SHP77 treated with DMSO at 0.1 percent for 48 hours (cell line): Measurements from ENCODE around the gene ADAMTS16.

ENCODE experiments used
- DNase-seq: peaks from one replicate; lab custom pipeline; 2025; lab: John Stamatoyannopoulos, UW

ADAMTS16 gene

DNA sequence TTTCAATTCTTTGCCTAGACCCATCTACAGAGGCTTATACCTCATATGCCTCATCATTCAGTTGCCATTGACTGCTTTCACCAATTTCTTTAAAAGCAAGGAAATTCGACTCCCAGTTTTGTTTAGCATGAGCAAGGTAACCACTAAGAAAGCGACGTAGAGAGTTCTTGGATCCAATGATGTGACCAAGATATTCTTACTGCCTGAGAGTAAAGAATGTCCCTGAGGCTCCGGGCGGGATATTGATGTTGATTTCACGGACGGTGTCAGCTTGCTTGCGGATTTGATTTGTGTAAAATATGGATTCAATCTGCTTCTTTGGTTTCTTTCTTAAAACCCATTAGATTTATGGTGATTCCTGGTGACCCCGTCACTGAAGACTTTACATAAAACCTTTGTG, 147.3 kb downstream of the ADAMTS16 start:
- no peak for DNase-seq

GRCh38 chr5:5288201-5288600, 148.1 kb downstream of the ADAMTS16 start:
- DNase-seq, result no peak

- DNase-seq, result no peak
These were observed 149.4 kb downstream of the ADAMTS16 start for GRCh38 chr5:5289537-5289936.

- DNase-seq, result no peak
These were observed 150.7 kb downstream of the ADAMTS16 start for GRCh38 chr5:5290674-5291334.

DNA sequence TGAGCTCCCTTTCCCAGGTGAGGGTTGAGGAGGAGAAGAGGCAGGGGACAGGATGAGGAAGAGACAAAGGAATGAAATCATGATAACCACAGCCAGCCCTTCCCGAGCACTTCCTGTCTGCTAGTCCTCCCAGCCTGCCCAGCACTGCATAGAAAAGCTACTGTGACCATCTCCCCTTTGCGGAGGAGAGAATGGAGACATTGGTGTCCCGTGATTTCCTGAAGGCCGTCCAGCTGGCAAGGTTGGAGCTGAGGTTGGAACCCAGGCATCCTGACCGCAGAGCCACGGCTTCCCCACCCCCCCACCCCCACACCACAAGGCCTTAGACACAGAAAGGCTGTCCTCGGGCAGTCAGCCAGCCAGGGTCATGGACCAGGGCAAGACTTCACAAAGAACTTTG, 151.2 kb downstream of the ADAMTS16 start:
- no peak for DNase-seq

GRCh38 chr5:5293029-5293428, 152.9 kb downstream of the ADAMTS16 start:
- no peak for DNase-seq

GRCh38 chr5:5294429-5294828, 154.3 kb downstream of the ADAMTS16 start:
- no peak for DNase-seq

DNA sequence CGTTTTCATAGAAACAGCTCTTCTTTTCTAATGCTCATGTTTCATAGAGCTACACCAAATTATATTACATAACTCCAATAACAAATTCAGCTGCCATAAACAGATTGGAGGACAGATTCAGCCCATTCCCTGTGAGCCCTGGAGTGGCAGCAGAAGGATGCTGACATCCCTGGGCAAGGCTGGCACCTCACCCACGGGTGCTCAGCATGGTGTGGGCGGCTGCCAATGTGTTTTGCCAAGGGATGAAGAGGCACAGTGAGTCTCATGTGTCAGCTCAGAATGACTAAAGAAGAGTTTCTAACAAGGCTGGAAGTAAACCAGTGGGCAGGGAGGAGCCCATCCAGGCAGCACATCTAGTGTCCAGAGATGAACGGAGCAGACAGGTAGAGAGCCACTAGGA, 155.2 kb downstream of the ADAMTS16 start:
- DNase-seq, result no peak

DNA sequence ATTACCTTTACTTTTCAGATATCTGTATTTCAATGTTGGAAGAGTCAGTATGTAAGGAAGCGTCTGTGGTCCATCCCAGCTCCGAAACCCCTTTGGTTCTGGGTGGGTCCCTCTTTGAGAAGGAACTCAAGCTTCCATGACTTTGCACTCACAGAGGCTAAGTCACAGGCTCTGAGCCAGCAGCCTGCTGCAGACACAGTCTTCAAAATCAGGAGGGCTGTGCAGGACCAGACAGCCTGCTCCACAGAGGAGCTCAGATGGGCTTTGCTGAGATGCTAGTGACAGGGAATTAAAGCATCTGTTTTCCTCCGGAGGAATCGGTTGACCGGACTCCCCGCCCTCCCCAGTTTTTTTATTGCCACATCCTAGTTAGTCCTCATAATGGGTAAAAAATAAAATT, 155.9 kb downstream of the ADAMTS16 start:
- DNase-seq, result no peak

- DNase-seq, result no peak
These were observed 157.4 kb downstream of the ADAMTS16 start for GRCh38 chr5:5297432-5298067.

- DNase-seq, result peak; percentile 14
These were observed 158.0 kb downstream of the ADAMTS16 start for GRCh38 chr5:5298068-5298633.

DNA sequence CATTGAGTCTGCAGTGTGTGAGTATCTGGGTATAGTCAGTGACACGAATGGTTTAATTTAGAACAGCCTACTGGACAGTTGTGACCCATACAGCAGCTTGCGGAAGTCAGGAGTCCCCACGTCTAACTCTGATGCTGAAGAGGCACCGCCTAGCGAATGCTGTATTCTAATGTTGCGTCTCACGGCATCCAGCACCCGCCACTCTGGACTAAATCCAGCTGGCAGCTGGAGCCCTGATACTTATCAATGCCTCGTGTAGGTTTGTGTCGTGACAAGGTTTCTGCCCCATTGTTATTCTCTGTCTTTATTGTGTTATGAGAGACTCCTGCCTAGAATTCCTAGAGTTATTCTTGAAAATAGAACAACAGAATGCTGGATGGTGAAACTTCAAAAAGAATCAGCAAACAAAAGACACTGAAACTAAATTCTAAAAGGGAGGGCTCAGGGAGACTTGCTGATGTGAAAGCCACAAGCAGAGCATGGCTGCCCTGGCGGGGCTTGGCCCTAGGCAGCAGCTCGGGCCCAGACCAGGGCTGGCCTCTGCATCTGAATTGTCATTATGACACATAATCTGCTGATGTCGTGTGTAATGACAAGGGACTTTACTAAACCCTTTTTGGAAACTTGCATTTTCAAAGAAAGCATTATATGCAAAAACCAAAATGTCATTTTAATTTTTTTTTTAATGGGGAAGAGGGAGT, 158.9 kb downstream of the ADAMTS16 start:
- no peak for DNase-seq

DNA sequence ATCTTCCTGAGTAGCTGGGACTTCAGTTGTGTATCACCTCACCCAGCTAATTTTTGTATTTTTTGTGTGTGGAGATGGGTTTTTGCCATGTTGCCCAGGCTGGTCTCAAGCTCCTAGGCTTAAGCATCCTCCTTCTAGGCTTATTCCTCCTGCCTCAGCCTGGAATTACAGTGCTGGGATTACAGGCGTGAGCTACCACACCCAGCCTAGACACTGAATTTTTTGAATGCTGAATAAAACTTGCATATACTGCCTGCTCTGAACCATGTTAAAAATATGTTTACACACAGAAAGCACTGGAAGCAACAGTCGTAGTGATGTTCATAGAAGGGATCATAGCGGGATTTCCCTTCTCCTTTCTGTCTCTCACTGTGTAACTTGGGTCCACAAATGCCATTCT, 161.0 kb downstream of the ADAMTS16 start:
- DNase-seq, result no peak

- DNase-seq, result no peak
These were observed 162.1 kb downstream of the ADAMTS16 start for GRCh38 chr5:5302201-5302600.

DNA sequence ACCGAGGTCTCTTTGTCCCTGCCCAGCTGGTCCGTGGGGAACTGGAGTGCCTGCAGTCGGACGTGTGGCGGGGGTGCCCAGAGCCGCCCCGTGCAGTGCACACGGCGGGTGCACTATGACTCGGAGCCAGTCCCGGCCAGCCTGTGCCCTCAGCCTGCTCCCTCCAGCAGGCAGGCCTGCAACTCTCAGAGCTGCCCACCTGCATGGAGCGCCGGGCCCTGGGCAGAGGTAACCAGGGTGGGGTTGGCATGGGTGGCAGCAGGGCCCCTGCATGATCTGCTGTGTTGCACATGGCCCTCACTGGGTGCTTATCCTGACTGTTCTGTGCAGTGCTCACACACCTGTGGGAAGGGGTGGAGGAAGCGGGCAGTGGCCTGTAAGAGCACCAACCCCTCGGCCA, 163.1 kb downstream of the ADAMTS16 start:
- no peak for DNase-seq

DNA sequence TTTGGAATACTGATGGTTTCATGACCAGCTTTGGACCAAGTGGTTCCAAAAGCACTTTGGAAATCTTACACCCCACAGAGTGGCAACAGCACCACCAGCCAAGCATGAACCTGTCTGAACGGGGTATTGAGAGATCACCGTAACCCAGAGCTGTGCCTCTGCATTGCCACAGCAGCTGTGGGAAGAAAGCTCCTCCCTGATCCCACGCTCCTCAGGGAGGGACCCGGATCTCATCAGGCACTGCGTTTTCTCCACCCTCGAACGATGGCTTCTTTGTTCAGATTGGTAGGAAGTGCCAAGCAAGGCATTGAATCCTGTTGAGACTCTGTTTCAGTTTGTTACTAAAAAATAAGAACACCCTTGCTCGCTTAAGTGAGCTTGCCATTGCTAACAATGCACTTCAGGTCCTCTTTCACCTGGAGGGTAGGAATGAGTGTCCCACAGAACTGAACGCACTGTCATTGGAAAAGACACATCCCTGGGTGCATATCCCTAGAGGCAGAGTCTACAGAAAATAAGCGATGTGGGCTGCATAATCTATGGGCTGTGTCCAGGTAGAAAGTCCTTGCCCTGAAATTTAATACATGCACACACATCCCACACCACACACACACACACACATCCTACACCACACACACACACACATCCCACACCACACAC, 164.4 kb downstream of the ADAMTS16 start:
- no peak for DNase-seq

DNA sequence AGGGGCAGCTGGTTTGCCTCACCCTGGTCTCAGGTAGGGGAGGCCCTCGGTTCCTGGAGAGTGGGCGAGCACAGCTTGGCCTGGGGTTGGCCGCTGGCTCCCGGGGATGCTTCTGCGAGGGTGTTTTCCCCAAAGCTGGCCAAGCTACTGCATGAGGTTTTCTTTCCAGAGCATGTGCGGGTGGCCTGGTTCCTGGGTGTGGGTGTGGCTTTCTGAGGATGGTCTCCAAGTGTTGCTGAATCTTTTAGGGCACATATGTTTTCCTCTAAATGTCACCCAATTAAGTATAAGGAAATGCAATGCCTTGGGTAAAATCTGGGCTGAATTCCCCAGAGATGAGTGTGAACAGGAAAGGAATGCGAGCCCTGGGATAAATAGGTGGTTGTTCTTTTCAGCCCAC, 166.6 kb downstream of the ADAMTS16 start:
- DNase-seq, result no peak

DNA sequence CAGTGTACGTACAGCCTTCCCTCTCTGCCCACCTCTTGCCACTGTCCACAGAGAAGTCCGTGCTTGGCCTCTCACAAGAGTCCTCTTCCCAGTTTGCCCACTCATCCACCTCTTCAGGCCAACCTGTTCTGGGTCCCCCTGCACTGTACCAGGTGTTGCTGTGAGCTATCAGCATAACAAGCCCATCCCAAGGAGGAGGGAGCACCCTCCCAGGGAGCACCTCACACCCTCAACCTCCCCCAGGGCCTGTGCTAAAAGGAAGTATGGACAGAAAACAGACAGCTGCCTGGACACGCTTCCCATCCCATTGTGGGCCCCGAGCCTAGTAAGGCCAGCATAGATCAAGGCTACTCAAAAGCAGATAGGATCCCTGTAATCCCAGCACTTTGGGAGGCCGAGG, 168.2 kb downstream of the ADAMTS16 start:
- no peak for DNase-seq

- DNase-seq, result no peak
These were observed 169.5 kb downstream of the ADAMTS16 start for GRCh38 chr5:5309645-5310044.

GRCh38 chr5:5313101-5313635, 173.0 kb downstream of the ADAMTS16 start:
- no peak for DNase-seq

- DNase-seq, result no peak
These were observed 174.0 kb downstream of the ADAMTS16 start for GRCh38 chr5:5314166-5314565.

DNA sequence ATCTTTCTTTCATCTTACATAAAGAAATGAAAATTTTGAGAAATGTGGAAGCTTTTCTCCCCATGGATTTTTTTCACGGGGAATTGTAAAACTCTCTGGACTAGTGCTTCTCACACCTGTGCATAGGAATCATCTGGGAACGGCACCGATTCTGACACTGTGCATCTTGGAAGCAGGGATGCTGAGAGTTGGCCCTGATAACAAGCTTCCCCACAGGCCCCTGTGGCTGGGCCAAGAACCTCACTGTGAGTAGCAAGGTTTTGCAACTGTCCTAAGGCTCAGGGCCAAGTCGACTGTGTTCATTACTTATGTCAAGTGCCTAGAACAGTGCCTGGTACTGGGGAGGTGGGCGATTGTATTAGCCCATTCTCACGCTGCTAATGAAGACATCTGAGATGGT, 174.5 kb downstream of the ADAMTS16 start:
- no peak for DNase-seq
